HCT116 (cell line): ENCODE measurements around the gene RAB11A. TPM values are rescaled to one million over a fixed set of nuclear protein-coding genes. Genes with fewer than 3 reads are reported as not detected.
"Not testable (repeated sequence)": the region's sequence is repeated elsewhere in the genome, so short reads cannot be mapped to it uniquely, and the experiment has no call there.

Source experiments
- ATAC-seq: fragments of 200-7000 bp; cut with Tn5 transposase; 2 replicates; pipeline ENCODE4 v1.9.1; 2020; ENCODE audit warnings: mild to moderate bottlenecking, moderate library complexity
- BruUV-seq: library from RNA; stranded (reverse); fragments of 400-500 nt; replicated peaks from 2 replicates; lab custom pipeline; 2021; lab: Mats Ljungman, UMichigan
- CTCF ChIA-PET: fragments of 300-600 bp; sonication (Branson Sonifier 250); formaldehyde crosslinking; loops from one replicate; lab custom pipeline; 2021; ENCODE audit warnings: antibody characterized with exemption; lab: Charles Lee
- POLR2A ChIA-PET: fragments of 300-600, 350-600 bp; sonication (Branson Sonifier 250); formaldehyde crosslinking; loops from one replicate; lab custom pipeline; 2021; ENCODE audit warnings: antibody characterized with exemption; lab: Charles Lee
- RAD21 ChIA-PET, 2 experiments: fragments of 300-600 bp; sonication (Branson Sonifier 250); formaldehyde crosslinking; loops; one replicate each; lab custom pipeline; 2023; ENCODE audit warnings: low total read pairs in 2 of 2; ENCODE audit not compliant: uncharacterized antibody in 2 of 2, unreplicated experiment in 2 of 2, low non-redundant PET in 1 of 2; lab: Charles Lee
- DNase-seq: peaks from one replicate; pipeline ENCODE4 v3.0.0-alpha.2; 2010; ENCODE audit warnings: low read depth, low spot score
- H2AFZ ChIP-seq: fragments of 200-600 bp; shearing (Covaris generic), sonication (generic); 2 replicates; pipeline ENCODE4 v1.6.1; 2017; ENCODE audit warnings: low read depth, mixed run types, mixed read lengths, antibody characterized with exemption, low read length; ENCODE audit not compliant: poor library complexity, severe bottlenecking
- H3K27ac ChIP-seq: 2 replicates; pipeline ENCODE4 v1.5.1; 2012; ENCODE audit warnings: low read depth, low read length
- H3K27me3 ChIP-seq: fragments of 200-600 bp; sonication (generic); 2 replicates; pipeline ENCODE4 v1.6.1; 2016; ENCODE audit warnings: mixed run types, low read length, mixed read lengths; ENCODE audit not compliant: insufficient read depth
- H3K36me3 ChIP-seq, 2 experiments: fragments of 200-500 bp in 1 of 2; fragments of 200-600 bp in 1 of 2; sonication (Bioruptor generic) in 1 of 2; sonication (generic) in 1 of 2; 2 replicates each; pipeline versions ENCODE4 v1.5.1 to v1.6.1; 2014 to 2016; ENCODE audit warnings: low read length in 2 of 2, inconsistent platforms in 1 of 2, mixed read lengths in 1 of 2, mixed run types in 1 of 2; ENCODE audit not compliant: insufficient read depth in 2 of 2, control insufficient read depth in 1 of 2
- H3K4me1 ChIP-seq, 2 experiments: fragments of 200-600 bp in 1 of 2; sonication (generic) in 1 of 2; 2 replicates each; pipeline versions ENCODE4 v1.5.1 to v1.6.1; 2012 to 2017; ENCODE audit warnings: low read length in 2 of 2, inconsistent platforms in 1 of 2, mild to moderate bottlenecking in 1 of 2, mixed read lengths in 1 of 2, mixed run types in 1 of 2, moderate library complexity in 1 of 2; ENCODE audit not compliant: insufficient read depth in 2 of 2, control insufficient read depth in 1 of 2
- H3K4me2 ChIP-seq: fragments of 200-600 bp; sonication (generic); 2 replicates; pipeline ENCODE4 v1.6.1; 2017; ENCODE audit warnings: mixed run types, low read length, mixed read lengths
- H3K4me3 ChIP-seq, 2 experiments: fragments of 200-600 bp in 1 of 2; sonication (generic) in 1 of 2; replicated peaks in 1 of 2; 2 replicates each; pipeline ENCODE4 v1.5.1; 2011 to 2016; ENCODE audit warnings: low read length in 2 of 2, control low read depth in 1 of 2, low read depth in 1 of 2, mild to moderate bottlenecking in 1 of 2, mixed read lengths in 1 of 2, mixed run types in 1 of 2
- H3K79me2 ChIP-seq: fragments of 200-600 bp; sonication (generic); 2 replicates; pipeline ENCODE4 v1.6.1; 2017; ENCODE audit warnings: mild to moderate bottlenecking, mixed run types, low read length, moderate library complexity, mixed read lengths; ENCODE audit not compliant: insufficient read depth
- H3K9ac ChIP-seq: fragments of 200-600 bp; sonication (generic); 2 replicates; pipeline ENCODE4 v1.6.1; 2016; ENCODE audit warnings: low read length, mixed read lengths
- H3K9me2 ChIP-seq: fragments of 200-600 bp; sonication (generic), shearing (Covaris generic); 2 replicates; pipeline ENCODE4 v1.6.1; 2017; ENCODE audit warnings: mixed run types, mild to moderate bottlenecking, moderate library complexity; ENCODE audit not compliant: insufficient read depth
- H3K9me3 ChIP-seq, 2 experiments: fragments of 200-500 bp in 1 of 2; fragments of 200-600 bp in 1 of 2; sonication (Bioruptor generic) in 1 of 2; sonication (generic) in 1 of 2; 2 replicates each; pipeline ENCODE4 v1.6.1; 2014 to 2017; ENCODE audit warnings: low read length in 2 of 2, mixed read lengths in 2 of 2, inconsistent platforms in 1 of 2, low read depth in 1 of 2, mild to moderate bottlenecking in 1 of 2, mixed run types in 1 of 2, moderate library complexity in 1 of 2; ENCODE audit not compliant: control insufficient read depth in 1 of 2, insufficient read depth in 1 of 2
- H4K20me1 ChIP-seq: fragments of 200-600 bp; sonication (generic), shearing (Covaris generic); 2 replicates; pipeline ENCODE4 v1.6.1; 2017; ENCODE audit warnings: mixed run types, mild to moderate bottlenecking, moderate library complexity; ENCODE audit not compliant: insufficient read depth
- EZH2 ChIP-seq: fragments of 200-600 bp; sonication (generic); IDR thresholded peaks from 2 replicates; pipeline ENCODE4 v1.6.1; 2017; ENCODE audit warnings: antibody characterized with exemption, mixed run types
- EZH2phosphoT487 ChIP-seq: fragments of 200-600 bp; IDR thresholded peaks from 2 replicates; pipeline ENCODE4 v1.6.1; 2018; ENCODE audit warnings: antibody characterized with exemption, borderline replicate concordance
- JUND ChIP-seq: IDR thresholded peaks from 2 replicates; pipeline ENCODE4 v1.6.1; 2012
- SIN3A ChIP-seq: IDR thresholded peaks from 2 replicates; pipeline ENCODE4 v1.6.1; 2012; ENCODE audit warnings: low read depth
- YY1 ChIP-seq: IDR thresholded peaks from 2 replicates; pipeline ENCODE4 v1.6.1; 2011; ENCODE audit warnings: low read length, low read depth, moderate library complexity, mild to moderate bottlenecking; ENCODE audit not compliant: insufficient replicate concordance; ENCODE audit errors: extremely low read depth
- intact Hi-C: fragments of 100-400 bp; cut with micrococcal nuclease; formaldehyde crosslinking; loops from 2 replicates; pipeline ENCODE4 v1.10.0; 2022
- total RNA-seq: library from RNA; stranded (reverse); gene quantifications from one replicate; pipeline ENCODE4 v1.2.1, GENCODE V29; 2021; ENCODE audit not compliant: unreplicated experiment
- TF ChIP-seq, protein P1 (sequence below), 3 experiments: fragments of 200-600 bp in 1 of 3; sonication (generic) in 1 of 3; IDR thresholded peaks in 2 of 3; conservative IDR thresholded peaks in 1 of 3; 2 replicates each; pipeline ENCODE4 v1.5.1; 2012 to 2017; ENCODE audit warnings: low read depth in 2 of 3, low read length in 2 of 3, antibody characterized with exemption in 1 of 3, borderline replicate concordance in 1 of 3, control low read depth in 1 of 3, mild to moderate bottlenecking in 1 of 3, mixed read lengths in 1 of 3, mixed run types in 1 of 3, moderate library complexity in 1 of 3; ENCODE audit not compliant: insufficient read depth in 1 of 3

RAB11A gene
- total RNA-seq, 1 experiment from 2014 or later = 234 TPM

DNA sequence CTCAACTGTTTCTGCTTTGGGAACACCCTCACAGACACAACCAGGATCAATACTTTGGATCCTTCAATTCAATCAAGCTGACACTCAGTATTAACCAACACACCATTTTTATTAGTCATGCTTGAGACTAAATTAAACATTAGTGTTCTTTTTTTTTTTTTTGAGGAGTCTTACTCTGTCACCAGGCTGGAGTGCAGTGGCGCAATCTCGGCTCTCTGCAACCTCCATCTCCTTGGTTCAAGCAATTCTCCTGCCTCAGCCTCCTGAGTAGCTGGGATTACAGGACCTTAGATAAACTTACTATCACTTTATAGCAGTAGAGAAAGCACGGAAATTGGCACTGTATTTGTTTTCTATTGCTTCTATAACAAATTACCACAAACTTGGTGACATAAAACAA, 2.0 kb upstream of the RAB11A start:
- Histone ChIP-seq H3K9me3 (no peaks in the 10 kb centered on the region), H3K27me3 (no peaks in the 10 kb centered on the region), H2AFZ (no peak overlapping the region), H3K9me2 (no peaks in the 10 kb centered on the region), H3K4me2 (no peak overlapping the region), H3K27ac (no peak overlapping the region), H3K36me3 (no peaks in the 10 kb centered on the region), H4K20me1 (no peaks in the 10 kb centered on the region; the same call in 1 of the 2 replicates), H3K9ac (no peak overlapping the region), H3K4me3 (no peak overlapping the region), H3K79me2 (peaks cover 29% of the 10 kb centered on the region), H3K4me1 (peaks cover 11 to 33% of the 10 kb centered on the region in 2 experiments)
- RAD21 ChIA-PET = no interaction called here
- ATAC-seq = no peak
- TF ChIP-seq SIN3A = no peak
- TF ChIP-seq, protein P1, sequence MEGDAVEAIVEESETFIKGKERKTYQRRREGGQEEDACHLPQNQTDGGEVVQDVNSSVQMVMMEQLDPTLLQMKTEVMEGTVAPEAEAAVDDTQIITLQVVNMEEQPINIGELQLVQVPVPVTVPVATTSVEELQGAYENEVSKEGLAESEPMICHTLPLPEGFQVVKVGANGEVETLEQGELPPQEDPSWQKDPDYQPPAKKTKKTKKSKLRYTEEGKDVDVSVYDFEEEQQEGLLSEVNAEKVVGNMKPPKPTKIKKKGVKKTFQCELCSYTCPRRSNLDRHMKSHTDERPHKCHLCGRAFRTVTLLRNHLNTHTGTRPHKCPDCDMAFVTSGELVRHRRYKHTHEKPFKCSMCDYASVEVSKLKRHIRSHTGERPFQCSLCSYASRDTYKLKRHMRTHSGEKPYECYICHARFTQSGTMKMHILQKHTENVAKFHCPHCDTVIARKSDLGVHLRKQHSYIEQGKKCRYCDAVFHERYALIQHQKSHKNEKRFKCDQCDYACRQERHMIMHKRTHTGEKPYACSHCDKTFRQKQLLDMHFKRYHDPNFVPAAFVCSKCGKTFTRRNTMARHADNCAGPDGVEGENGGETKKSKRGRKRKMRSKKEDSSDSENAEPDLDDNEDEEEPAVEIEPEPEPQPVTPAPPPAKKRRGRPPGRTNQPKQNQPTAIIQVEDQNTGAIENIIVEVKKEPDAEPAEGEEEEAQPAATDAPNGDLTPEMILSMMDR (IDR thresholded peaks at IDR 0.05 in 2 of 3, conservative IDR thresholded peaks at IDR 0.05 in 1 of 3; ENCODE audit: borderline replicate concordance in 1 of 3, insufficient read depth in 1 of 3, low read depth in 2 of 3, low read length in 2 of 3) = no peak
- TF ChIP-seq YY1 = no peak
- no peak for TF ChIP-seq EZH2
- no peak for TF ChIP-seq EZH2phosphoT487
- no peak for TF ChIP-seq JUND
- no peak for DNase-seq
- no TSS peak for BruUV-seq
- POLR2A ChIA-PET = no interaction called here
- CTCF ChIA-PET = interaction anchor here (4.1 kb wide), 1 partner anchor 10 kb away, joined by 31 read pairs; no protein-coding TSS in a partner anchor
- intact Hi-C loops = no loop called here

- DNase-seq, ATAC-seq, H4K20me1 ChIP-seq, H3K27ac ChIP-seq, BruUV-seq, intact Hi-C loops, H3K4me3 ChIP-seq, H2AFZ ChIP-seq, H3K27me3 ChIP-seq, H3K9me3 ChIP-seq, H3K9ac ChIP-seq, RAD21 ChIA-PET, H3K36me3 ChIP-seq, POLR2A ChIA-PET, H3K9me2 ChIP-seq: not testable (repeated sequence)
- peaks cover 36% of the 10 kb centered on the region for H3K79me2 ChIP-seq
- CTCF ChIA-PET = interaction anchor here (4.1 kb wide), 1 partner anchor 10 kb away, joined by 31 read pairs; no protein-coding TSS in a partner anchor
- H3K4me2 ChIP-seq = peak overlapping the region; percentile 73; the same call in 1 of the 2 replicates
- peaks cover 11 to 34% of the 10 kb centered on the region in 2 experiments for H3K4me1 ChIP-seq
Measured at GRCh38 chr15:65867933-65868332, 1.4 kb upstream of the RAB11A start.
